SK-N-SH (cell line): ENCODE data around the gene DENND1A. TPM values are rescaled to one million over a fixed set of nuclear protein-coding genes. Genes with fewer than 3 reads are reported as not detected.

Experiments used
- CTCF ChIA-PET: fragments of 300-600, 350-600 bp; formaldehyde crosslinking; extraction: SDS; loops from one replicate; lab custom pipeline; 2021; lab: Yijun Ruan, JAX
- POLR2A ChIA-PET: fragments of 350-600 bp; sonication (Branson Sonifier 250); formaldehyde crosslinking; extraction: SDS; loops from one replicate; lab custom pipeline; 2020; ENCODE audit warnings: antibody characterized with exemption, inconsistent platforms; lab: Yijun Ruan, JAX
- DNase-seq: peaks from one replicate; pipeline ENCODE4 v3.0.0; 2012
- H2AFZ ChIP-seq: fragments of 200-600 bp; sonication (generic); 2 replicates; pipeline ENCODE4 v1.8.1; 2016; ENCODE audit warnings: antibody characterized with exemption, mild to moderate bottlenecking, low read depth
- H3F3A ChIP-seq: fragments of 200-600 bp; sonication (generic); replicated peaks from 2 replicates; pipeline ENCODE3; 2016; ENCODE audit warnings: antibody characterized with exemption, mild to moderate bottlenecking; ENCODE audit not compliant: insufficient read depth
- H3K27ac ChIP-seq, 2 experiments: fragments of 200-500 bp in 1 of 2; fragments of 200-600 bp in 1 of 2; sonication (Bioruptor generic) in 1 of 2; sonication (generic), shearing (Covaris generic) in 1 of 2; 2 replicates each; pipeline versions ENCODE4 v1.5.1 to v1.6.1; 2014 to 2016; ENCODE audit warnings: low read depth in 2 of 2, inconsistent platforms in 1 of 2, low read length in 1 of 2, mild to moderate bottlenecking in 1 of 2, mixed read lengths in 1 of 2
- H3K27me3 ChIP-seq: fragments of 200-600 bp; sonication (generic), shearing (Covaris generic); 2 replicates; pipeline ENCODE4 v1.6.1; 2016; ENCODE audit warnings: mixed run types; ENCODE audit not compliant: insufficient read depth
- H3K36me3 ChIP-seq, 2 experiments: fragments of 200-500 bp in 1 of 2; fragments of 200-600 bp in 1 of 2; sonication (Bioruptor generic) in 1 of 2; sonication (generic) in 1 of 2; replicated peaks in 1 of 2; 2 replicates each; pipeline versions ENCODE3 to v1.5.1; 2014 to 2016; ENCODE audit warnings: low read length in 1 of 2, mild to moderate bottlenecking in 1 of 2; ENCODE audit not compliant: insufficient read depth in 2 of 2, control insufficient read depth in 1 of 2
- H3K4me1 ChIP-seq, 2 experiments: fragments of 200-500 bp in 1 of 2; fragments of 200-600 bp in 1 of 2; sonication (Bioruptor generic) in 1 of 2; sonication (generic), shearing (Covaris generic) in 1 of 2; 2 replicates each; pipeline versions ENCODE4 v1.5.1 to v1.6.1; 2014 to 2016; ENCODE audit warnings: low read depth in 1 of 2, low read length in 1 of 2, mixed run types in 1 of 2; ENCODE audit not compliant: insufficient read depth in 2 of 2, control insufficient read depth in 1 of 2
- H3K4me2 ChIP-seq: fragments of 200-600 bp; sonication (generic), shearing (Covaris generic); 2 replicates; pipeline ENCODE4 v1.6.1; 2017; ENCODE audit warnings: mixed run types
- H3K4me3 ChIP-seq, 2 experiments: fragments of 200-500 bp in 1 of 2; fragments of 200-600 bp in 1 of 2; sonication (Bioruptor generic) in 1 of 2; sonication (generic), shearing (Covaris generic) in 1 of 2; 2 replicates each; pipeline versions ENCODE4 v1.5.1 to v1.8.1; 2014 to 2016; ENCODE audit warnings: low read depth in 2 of 2, inconsistent platforms in 1 of 2, low read length in 1 of 2, mild to moderate bottlenecking in 1 of 2, mixed read lengths in 1 of 2, moderate library complexity in 1 of 2
- H3K79me2 ChIP-seq: fragments of 200-600 bp; sonication (generic); 2 replicates; pipeline ENCODE4 v1.8.1; 2017; ENCODE audit warnings: mild to moderate bottlenecking; ENCODE audit not compliant: insufficient read depth
- H3K9ac ChIP-seq: fragments of 200-600 bp; sonication (generic); 2 replicates; pipeline ENCODE4 v1.6.1; 2017; ENCODE audit warnings: mixed run types
- H3K9me2 ChIP-seq: fragments of 200-600 bp; sonication (generic); 2 replicates; pipeline ENCODE4 v1.6.1; 2017; ENCODE audit warnings: mixed run types
- H3K9me3 ChIP-seq: fragments of 200-600 bp; sonication (generic); 2 replicates; pipeline ENCODE4 v1.6.1; 2017; ENCODE audit warnings: mixed run types, mild to moderate bottlenecking, moderate library complexity
- H4K20me1 ChIP-seq: fragments of 200-600 bp; sonication (generic); 2 replicates; pipeline ENCODE4 v1.6.1; 2017; ENCODE audit warnings: mild to moderate bottlenecking, mixed run types; ENCODE audit not compliant: insufficient read depth
- CHD2 ChIP-seq: fragments of 150-350 bp; IDR thresholded peaks from 2 replicates; pipeline ENCODE4 v1.6.1; 2018; ENCODE audit warnings: low read length; ENCODE audit not compliant: partially characterized antibody
- ELF1 ChIP-seq: IDR thresholded peaks from 2 replicates; pipeline ENCODE4 v1.4.0; 2012
- FOSL2 ChIP-seq: IDR thresholded peaks from 2 replicates; pipeline ENCODE4 v1.4.0; 2012; ENCODE audit warnings: low read depth, mild to moderate bottlenecking, moderate library complexity, borderline replicate concordance
- FOXM1 ChIP-seq: IDR thresholded peaks from 2 replicates; pipeline ENCODE4 v1.4.0; 2012; ENCODE audit warnings: low read depth, mild to moderate bottlenecking
- GABPA ChIP-seq: IDR thresholded peaks from 2 replicates; pipeline ENCODE4 v1.4.0; 2012; ENCODE audit warnings: low read depth, mild to moderate bottlenecking
- GATA2 ChIP-seq: sonication (generic); formaldehyde crosslinking; IDR thresholded peaks from 2 replicates; pipeline ENCODE4 v1.5.0; 2020; ENCODE audit warnings: mild to moderate bottlenecking, missing genetic modification reagents
- MAX ChIP-seq: IDR thresholded peaks from 2 replicates; pipeline ENCODE4 v1.4.0; 2012; ENCODE audit warnings: low read depth
- NFIC ChIP-seq: IDR thresholded peaks from 2 replicates; pipeline ENCODE4 v1.4.0; 2012; ENCODE audit warnings: borderline replicate concordance
- NRF1 ChIP-seq: IDR thresholded peaks from 2 replicates; pipeline ENCODE4 v1.6.1; 2012; ENCODE audit warnings: low read depth, mild to moderate bottlenecking, low read length
- PBX3 ChIP-seq: IDR thresholded peaks from 2 replicates; pipeline ENCODE4; 2012
- POLR2AphosphoS5 ChIP-seq: IDR thresholded peaks from 2 replicates; pipeline ENCODE4 v1.6.1; 2012; ENCODE audit warnings: low read depth, low read length
- RAD21 ChIP-seq: IDR thresholded peaks from 2 replicates; pipeline ENCODE4 v1.6.1; 2012; ENCODE audit warnings: mild to moderate bottlenecking, low read length
- REST ChIP-seq: IDR thresholded peaks from 2 replicates; pipeline ENCODE4 v1.6.1; 2012; ENCODE audit warnings: mild to moderate bottlenecking, low read depth, low read length, moderate library complexity
- SIN3A ChIP-seq: IDR thresholded peaks from 2 replicates; pipeline ENCODE4 v1.6.1; 2012; ENCODE audit warnings: low read depth, mild to moderate bottlenecking, low read length, moderate library complexity, borderline replicate concordance
- SMC3 ChIP-seq: IDR thresholded peaks from 2 replicates; pipeline ENCODE4 v1.6.1; 2012; ENCODE audit warnings: low read depth, low read length, improper control_type of control experiment
- TAF1 ChIP-seq: IDR thresholded peaks from 2 replicates; pipeline ENCODE4 v1.6.1; 2012; ENCODE audit warnings: low read depth, mild to moderate bottlenecking, low read length, moderate library complexity, borderline replicate concordance
- TCF12 ChIP-seq: IDR thresholded peaks from 2 replicates; pipeline ENCODE4 v1.4.0; 2012
- USF1 ChIP-seq: IDR thresholded peaks from 2 replicates; pipeline ENCODE4 v1.4.0; 2012; ENCODE audit warnings: low read depth, borderline replicate concordance
- WGBS: methylation state at CpG from one replicate; pipeline ENCODE4 v1.1.6; 2017; ENCODE audit warnings: low lambda C conversion rate; 5-methylcytosine and 5-hydroxymethylcytosine counted together
- polyA plus RNA-seq, 3 experiments: library from polyadenylated mRNA; depleted of rRNA; stranded (reverse); fragments of >200 nt; gene quantifications; 2 replicates each; pipeline ENCODE4 v1.2.3, GENCODE V29; 2012
- TF ChIP-seq, protein P1 (sequence below): fragments of 200-600 bp; sonication (generic); IDR thresholded peaks from 2 replicates; pipeline ENCODE4 v1.6.1; 2017; ENCODE audit warnings: antibody characterized with exemption, mild to moderate bottlenecking, moderate library complexity

The DENND1A gene
- polyA plus RNA-seq, 1 of the 3 experiments (the other 2 are of a cell fraction) = 25.4 TPM

GRCh38 chr9:123604861-123605260, 325.1 kb downstream of the DENND1A start:
- ChIA-PET CTCF (no interaction called here), POLR2A (interaction anchor here (0.6 kb wide), 1 partner anchor 442 kb away, joined by 3 read pairs; no protein-coding TSS in a partner anchor)
- Histone ChIP-seq H3K27ac (no peak overlapping the region), H4K20me1 (no peaks in the 10 kb centered on the region), H3K9me2 (no peaks in the 10 kb centered on the region), H3K79me2 (no peaks in the 10 kb centered on the region), H3K4me3 (no peak overlapping the region), H3F3A (no peaks in the 10 kb centered on the region), H3K27me3 (no peaks in the 10 kb centered on the region), H3K9ac (no peak overlapping the region), H3K9me3 (no peaks in the 10 kb centered on the region), H3K4me2 (no peak overlapping the region), H3K4me1 (peaks cover 0 to 11% of the 10 kb centered on the region in 2 experiments; a peak in 2 of 4 replicates), H3K36me3 (no peaks in the 10 kb centered on the region), H2AFZ (no peak overlapping the region)
- no peak for DNase-seq
- 100% methylated on average over 2 of the region's 3 CpGs for WGBS
- no peak for TF ChIP-seq POLR2AphosphoS5
- no peak for TF ChIP-seq SIN3A
- TF ChIP-seq ELF1 = no peak
- no peak for TF ChIP-seq SMC3
- no peak for TF ChIP-seq REST
- TF ChIP-seq USF1 = no peak
- no peak for TF ChIP-seq FOXM1
- TF ChIP-seq TCF12 = no peak
- TF ChIP-seq, protein P1, sequence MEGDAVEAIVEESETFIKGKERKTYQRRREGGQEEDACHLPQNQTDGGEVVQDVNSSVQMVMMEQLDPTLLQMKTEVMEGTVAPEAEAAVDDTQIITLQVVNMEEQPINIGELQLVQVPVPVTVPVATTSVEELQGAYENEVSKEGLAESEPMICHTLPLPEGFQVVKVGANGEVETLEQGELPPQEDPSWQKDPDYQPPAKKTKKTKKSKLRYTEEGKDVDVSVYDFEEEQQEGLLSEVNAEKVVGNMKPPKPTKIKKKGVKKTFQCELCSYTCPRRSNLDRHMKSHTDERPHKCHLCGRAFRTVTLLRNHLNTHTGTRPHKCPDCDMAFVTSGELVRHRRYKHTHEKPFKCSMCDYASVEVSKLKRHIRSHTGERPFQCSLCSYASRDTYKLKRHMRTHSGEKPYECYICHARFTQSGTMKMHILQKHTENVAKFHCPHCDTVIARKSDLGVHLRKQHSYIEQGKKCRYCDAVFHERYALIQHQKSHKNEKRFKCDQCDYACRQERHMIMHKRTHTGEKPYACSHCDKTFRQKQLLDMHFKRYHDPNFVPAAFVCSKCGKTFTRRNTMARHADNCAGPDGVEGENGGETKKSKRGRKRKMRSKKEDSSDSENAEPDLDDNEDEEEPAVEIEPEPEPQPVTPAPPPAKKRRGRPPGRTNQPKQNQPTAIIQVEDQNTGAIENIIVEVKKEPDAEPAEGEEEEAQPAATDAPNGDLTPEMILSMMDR = no peak
- no peak for TF ChIP-seq NFIC
- TF ChIP-seq NRF1 = no peak
- TF ChIP-seq CHD2 = no peak
- no peak for TF ChIP-seq MAX
- no peak for TF ChIP-seq FOSL2
- TF ChIP-seq RAD21 = no peak
- TF ChIP-seq GATA2 = no peak
- TF ChIP-seq PBX3 = no peak
- no peak for TF ChIP-seq TAF1
- no peak for TF ChIP-seq GABPA
